GM12872 (cell line): ENCODE results near the gene UNC93B1.

Source experiments
- TF ChIP-seq, protein P1 (sequence below): IDR thresholded peaks from 3 replicates; pipeline ENCODE4 v1.5.1; 2011; ENCODE audit warnings: low read depth, mild to moderate bottlenecking, low read length, moderate library complexity; ENCODE audit not compliant: insufficient read depth

UNC93B1 gene

DNA sequence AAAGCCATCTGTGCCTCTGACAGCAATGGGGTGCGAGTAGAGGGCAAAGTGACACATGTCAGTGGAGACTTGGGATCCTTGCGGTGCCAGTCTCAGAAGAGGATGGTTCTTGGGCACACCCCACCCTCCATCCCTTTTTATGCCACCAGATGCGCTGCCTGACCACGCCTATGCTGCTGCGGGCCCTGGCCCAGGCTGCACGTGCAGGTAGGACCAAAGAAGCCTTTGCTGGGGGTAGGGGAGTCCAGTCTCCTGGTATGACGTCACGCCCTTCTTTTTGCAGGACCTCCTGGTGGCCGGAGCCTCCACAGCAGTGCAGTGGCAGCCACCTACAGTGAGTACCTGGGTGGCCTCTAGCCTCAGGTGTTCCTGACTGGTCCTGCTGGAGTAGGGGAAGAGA is 28.1 kb upstream of the UNC93B1 start:
- TF ChIP-seq, protein P1, sequence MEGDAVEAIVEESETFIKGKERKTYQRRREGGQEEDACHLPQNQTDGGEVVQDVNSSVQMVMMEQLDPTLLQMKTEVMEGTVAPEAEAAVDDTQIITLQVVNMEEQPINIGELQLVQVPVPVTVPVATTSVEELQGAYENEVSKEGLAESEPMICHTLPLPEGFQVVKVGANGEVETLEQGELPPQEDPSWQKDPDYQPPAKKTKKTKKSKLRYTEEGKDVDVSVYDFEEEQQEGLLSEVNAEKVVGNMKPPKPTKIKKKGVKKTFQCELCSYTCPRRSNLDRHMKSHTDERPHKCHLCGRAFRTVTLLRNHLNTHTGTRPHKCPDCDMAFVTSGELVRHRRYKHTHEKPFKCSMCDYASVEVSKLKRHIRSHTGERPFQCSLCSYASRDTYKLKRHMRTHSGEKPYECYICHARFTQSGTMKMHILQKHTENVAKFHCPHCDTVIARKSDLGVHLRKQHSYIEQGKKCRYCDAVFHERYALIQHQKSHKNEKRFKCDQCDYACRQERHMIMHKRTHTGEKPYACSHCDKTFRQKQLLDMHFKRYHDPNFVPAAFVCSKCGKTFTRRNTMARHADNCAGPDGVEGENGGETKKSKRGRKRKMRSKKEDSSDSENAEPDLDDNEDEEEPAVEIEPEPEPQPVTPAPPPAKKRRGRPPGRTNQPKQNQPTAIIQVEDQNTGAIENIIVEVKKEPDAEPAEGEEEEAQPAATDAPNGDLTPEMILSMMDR, result no peak

GRCh38 chr11:68031144-68031464 is 27.2 kb upstream of the UNC93B1 start:
- TF ChIP-seq, protein P1, result no peak

DNA sequence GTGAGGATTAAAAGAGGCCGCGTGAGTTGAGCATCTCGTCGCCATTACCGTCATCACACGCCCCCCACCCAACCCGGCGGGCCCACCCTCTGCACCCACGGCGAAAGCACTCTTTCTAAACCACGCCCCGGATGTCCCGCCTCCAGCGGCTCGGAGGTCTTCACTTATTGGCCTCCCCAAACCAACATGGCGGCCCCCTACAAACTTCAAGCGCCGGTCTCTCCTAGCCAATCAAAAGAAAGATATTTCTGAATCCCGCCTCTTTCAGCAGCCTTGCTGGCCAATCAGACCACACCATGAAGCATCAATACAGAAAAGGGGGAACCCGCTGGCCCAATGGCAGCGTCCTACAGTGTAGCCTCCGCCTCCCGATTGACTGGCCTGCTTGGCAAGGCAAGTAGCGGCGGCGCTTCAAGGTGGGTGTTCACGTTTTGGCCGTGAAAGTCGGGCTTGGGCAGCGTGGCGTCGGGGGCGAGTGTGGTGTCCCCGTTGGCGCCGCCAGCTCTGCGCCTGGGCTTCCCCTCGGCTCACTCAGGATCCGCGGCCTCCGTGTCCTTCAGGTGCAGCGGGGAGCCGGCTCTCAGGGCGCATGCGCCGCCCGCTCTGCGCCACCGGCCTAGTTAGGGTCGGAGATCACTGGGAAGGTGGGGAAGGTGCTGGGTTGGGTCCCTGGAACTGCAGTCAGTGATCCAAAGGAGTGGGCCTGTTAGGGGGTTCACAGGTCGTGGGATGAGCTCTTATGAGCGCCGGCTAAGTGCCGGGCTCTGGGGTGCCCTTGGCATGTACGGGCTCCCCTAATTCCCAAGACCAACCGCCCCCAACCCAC is 26.6 kb upstream of the UNC93B1 start, which contains the start of gene NDUFS8:
Gene NDUFS8, plus strand, starts transcription at position 364 of the 826 bp plus-strand sequence. CDS start 1,471 bp downstream, outside the sequence.
- TF ChIP-seq, protein P1, result no peak

DNA sequence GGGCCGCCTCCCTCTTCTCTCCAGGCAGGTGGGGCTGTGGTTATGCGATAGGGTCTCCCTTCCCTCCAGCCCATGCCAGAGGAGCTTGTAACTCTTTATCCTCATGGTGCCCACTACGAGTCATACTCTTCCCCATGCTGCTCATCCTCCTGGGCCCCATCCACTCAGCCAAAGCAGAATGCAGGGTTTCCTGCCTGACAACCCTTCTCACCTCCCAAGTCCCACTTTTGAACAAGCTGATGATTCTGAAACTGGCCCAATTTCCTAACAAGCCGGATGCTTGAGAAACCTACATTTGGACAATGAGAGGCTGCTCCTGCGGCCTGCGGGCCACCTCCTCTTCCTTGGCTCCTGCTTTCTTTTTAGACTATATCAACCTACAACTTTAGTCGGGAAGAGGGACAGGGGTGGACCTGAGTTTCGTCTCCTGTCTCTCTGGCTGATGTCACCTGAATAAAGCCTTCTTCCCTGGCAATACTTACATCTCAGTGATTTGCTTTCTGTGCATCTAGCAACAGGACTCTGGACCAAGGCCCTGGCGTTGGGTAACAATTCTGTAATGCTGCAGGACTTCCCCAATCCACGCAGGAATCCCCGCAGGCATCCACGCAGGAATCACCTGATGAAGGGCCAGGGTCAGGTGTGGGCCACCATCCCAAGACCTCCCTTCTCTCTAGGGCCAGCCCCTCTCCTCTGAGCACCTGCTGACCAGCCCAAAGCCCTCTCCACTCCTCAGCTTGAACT is 25.1 kb upstream of the UNC93B1 start:
- TF ChIP-seq, protein P1, result no peak

DNA sequence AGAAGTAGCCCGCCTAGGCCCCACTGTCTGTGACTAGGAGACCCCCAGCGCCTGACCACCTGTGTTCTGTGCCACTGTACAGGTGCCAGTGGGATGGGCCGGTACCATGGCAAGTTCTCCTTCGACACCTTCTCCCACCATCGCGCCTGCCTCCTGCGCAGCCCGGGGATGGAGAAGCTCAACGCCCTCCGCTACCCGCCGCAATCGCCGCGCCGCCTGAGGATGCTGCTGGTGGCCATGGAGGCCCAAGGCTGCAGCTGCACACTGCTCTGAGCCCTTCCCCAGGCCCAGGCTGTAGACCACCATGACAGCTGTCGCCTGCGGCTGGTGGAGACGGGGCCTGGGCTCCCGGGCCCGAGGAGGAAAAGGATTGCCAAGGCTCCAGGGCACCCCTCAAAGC is 23.8 kb upstream of the UNC93B1 start:
- TF ChIP-seq, protein P1, result no peak

- TF ChIP-seq, protein P1, result no peak
Observed at GRCh38 chr11:68026391-68027105, 22.7 kb upstream of the UNC93B1 start.

- TF ChIP-seq, protein P1, result peak; percentile 42
Observed at GRCh38 chr11:68025047-68025446, 21.1 kb upstream of the UNC93B1 start.
